ENCODE measurements around the gene UBE2H.
"Not testable (repeated sequence)": the region's sequence is repeated elsewhere in the genome, so short reads cannot be mapped to it uniquely, and the experiment has no call there.

Gene UBE2H

DNA sequence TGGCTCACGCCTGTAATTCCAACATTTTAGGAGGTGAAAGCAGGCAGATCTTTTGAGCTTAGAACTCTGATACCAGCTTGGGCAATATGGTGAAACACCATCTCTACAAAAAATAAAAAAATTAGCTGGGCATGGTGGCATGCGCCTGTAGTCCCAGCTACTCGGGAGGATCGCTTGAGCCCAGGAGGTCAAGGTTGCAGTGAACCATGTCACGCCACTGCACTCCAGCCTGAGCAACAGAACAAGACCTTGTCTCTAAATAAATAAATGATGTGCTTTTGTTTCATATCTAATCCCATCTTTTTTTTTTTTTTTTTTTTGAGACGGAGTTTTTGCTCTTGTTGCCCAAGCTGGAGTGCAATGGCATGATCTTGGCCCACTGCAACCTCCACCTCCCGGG, 58.6 kb downstream of the UBE2H start:
- not testable (repeated sequence) for H3K4me3 ChIP-seq (ENCODE audit: insufficient read depth, low read depth, low read length); H3K9me3 ChIP-seq (ENCODE audit: control insufficient read depth, low read length); H3K36me3 ChIP-seq (ENCODE audit: control insufficient read depth, insufficient read depth, low read length); H3K27ac ChIP-seq (ENCODE audit: insufficient read depth, low read depth, low read length, poor library complexity, severe bottlenecking); H3K4me1 ChIP-seq (ENCODE audit: control insufficient read depth, insufficient read depth, low read length); H3K27me3 ChIP-seq (ENCODE audit: control insufficient read depth, insufficient read depth, low read length, poor library complexity, severe bottlenecking)
- WGBS, 2 experiments, result 85 to 95% methylated on average over 7 of the region's 7 CpGs

DNA sequence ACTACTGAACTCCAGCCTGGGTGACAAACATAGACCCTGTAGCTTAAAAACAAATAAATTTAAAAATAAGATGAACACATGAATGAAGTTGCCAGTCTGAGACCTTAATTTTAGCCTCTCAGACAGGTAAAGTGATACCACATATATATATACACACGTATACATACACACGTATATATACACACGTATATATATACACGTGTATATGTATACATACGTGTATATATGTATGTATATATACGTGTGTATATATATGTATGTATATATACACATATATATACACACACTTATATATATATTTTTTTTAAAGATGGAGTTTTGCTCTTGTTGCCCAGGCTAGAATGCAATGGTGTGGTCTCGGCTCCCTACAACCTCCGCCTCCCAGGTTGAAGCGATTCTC, 62.7 kb downstream of the UBE2H start:
- WGBS, 2 experiments, result 97 to 99% methylated on average over 4 of the region's 9 CpGs
- no peaks in the 10 kb centered on the region for H3K4me1 ChIP-seq (ENCODE audit: control insufficient read depth, insufficient read depth, low read length)
- peaks cover 3% of the 10 kb centered on the region for H3K36me3 ChIP-seq (ENCODE audit: control insufficient read depth, insufficient read depth, low read length)
- H3K27ac ChIP-seq (ENCODE audit: insufficient read depth, low read depth, low read length, poor library complexity, severe bottlenecking), result no peak overlapping the region
- no peaks in the 10 kb centered on the region for H3K9me3 ChIP-seq (ENCODE audit: control insufficient read depth, low read length)
- no peak overlapping the region for H3K4me3 ChIP-seq (ENCODE audit: insufficient read depth, low read depth, low read length)
- no peaks in the 10 kb centered on the region for H3K27me3 ChIP-seq (ENCODE audit: control insufficient read depth, insufficient read depth, low read length, poor library complexity, severe bottlenecking)

DNA sequence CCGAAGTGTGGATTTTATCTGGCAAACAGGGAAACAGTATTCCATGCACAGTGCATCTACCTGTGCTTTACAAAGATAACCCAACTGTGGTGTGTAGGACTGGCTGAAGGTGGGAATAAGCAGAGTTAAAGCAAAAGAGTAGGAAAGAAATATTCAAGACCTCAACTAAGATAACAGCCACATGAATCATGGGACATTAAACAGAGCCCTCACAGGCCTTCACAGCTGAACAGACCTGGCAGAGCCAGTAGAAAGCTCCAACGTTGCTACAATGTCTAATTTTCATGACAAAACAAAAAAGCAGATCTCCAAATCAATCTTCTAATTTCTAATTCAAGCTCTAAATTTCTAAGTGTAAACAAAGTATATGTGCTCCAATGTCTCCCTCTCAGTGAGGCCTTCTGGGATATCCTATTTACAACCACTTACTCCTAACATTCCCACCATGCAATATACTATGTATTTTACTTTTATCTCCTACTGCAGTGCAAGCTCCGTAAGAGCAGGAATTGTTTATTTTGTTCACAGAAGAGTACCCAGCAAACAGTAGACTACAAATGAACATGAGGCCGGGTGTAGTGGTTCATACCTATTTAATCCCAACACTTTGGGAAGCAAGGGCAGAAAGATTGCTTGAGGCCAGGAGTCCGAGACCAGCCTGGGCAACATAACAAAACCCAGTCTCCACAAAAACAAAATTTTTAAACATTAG, 63.5 kb downstream of the UBE2H start:
- H3K27ac ChIP-seq (ENCODE audit: insufficient read depth, low read depth, low read length, poor library complexity, severe bottlenecking), result no peak overlapping the region
- WGBS, 2 experiments, result 88 to 92% methylated on average over 5 of the region's 5 CpGs
- peaks cover 5% of the 10 kb centered on the region for H3K36me3 ChIP-seq (ENCODE audit: control insufficient read depth, insufficient read depth, low read length)
- no peaks in the 10 kb centered on the region for H3K9me3 ChIP-seq (ENCODE audit: control insufficient read depth, low read length)
- no peak overlapping the region for H3K4me3 ChIP-seq (ENCODE audit: insufficient read depth, low read depth, low read length)
- no peaks in the 10 kb centered on the region for H3K27me3 ChIP-seq (ENCODE audit: control insufficient read depth, insufficient read depth, low read length, poor library complexity, severe bottlenecking)
- no peaks in the 10 kb centered on the region for H3K4me1 ChIP-seq (ENCODE audit: control insufficient read depth, insufficient read depth, low read length)

DNA sequence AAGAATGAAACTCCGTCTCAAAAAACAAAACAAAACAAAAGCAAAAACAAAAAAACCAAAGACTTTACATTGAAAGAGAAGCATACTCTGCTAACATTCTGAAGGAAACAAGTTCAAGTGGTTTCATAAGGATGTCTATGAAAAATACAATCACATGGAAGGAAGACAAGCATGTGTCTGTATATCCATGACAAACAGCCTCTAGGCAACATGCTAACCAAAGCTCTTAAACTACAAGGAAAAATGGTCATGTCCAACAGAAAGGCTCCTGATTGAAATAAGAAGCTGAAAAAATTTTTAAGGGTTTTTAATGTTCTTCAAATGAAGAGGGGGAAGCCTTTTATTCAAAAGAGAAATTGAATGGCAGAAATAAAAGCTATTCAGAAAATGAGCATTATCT, 64.9 kb downstream of the UBE2H start:
- peaks cover 5% of the 10 kb centered on the region for H3K36me3 ChIP-seq (ENCODE audit: control insufficient read depth, insufficient read depth, low read length)
- H3K27me3 ChIP-seq (ENCODE audit: control insufficient read depth, insufficient read depth, low read length, poor library complexity, severe bottlenecking), result no peaks in the 10 kb centered on the region
- H3K9me3 ChIP-seq (ENCODE audit: control insufficient read depth, low read length), result no peaks in the 10 kb centered on the region
- no peak overlapping the region for H3K4me3 ChIP-seq (ENCODE audit: insufficient read depth, low read depth, low read length)
- no peaks in the 10 kb centered on the region for H3K4me1 ChIP-seq (ENCODE audit: control insufficient read depth, insufficient read depth, low read length)
- 93 to 95% methylated on average over 1 of the region's 1 CpG for WGBS, 2 experiments
- H3K27ac ChIP-seq (ENCODE audit: insufficient read depth, low read depth, low read length, poor library complexity, severe bottlenecking), result no peak overlapping the region

DNA sequence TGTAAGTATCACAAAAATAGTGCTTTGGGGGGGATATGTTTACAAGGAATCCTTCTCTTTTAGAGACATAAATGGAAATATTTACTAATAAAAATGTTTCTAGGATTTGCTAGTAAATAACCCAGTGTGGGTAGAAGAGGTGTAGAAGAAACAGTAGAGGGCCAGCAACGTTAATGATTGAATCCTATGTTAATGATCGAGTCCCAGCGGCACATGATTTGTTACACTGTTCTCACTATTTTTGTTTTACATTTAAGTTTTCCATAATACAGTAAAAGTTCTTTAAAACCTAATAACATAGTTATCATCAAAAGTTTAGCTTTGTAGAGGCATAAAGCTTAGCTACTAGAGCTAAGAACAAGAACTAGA, 66.0 kb downstream of the UBE2H start:
- Histone ChIP-seq H3K9me3 (ENCODE audit: control insufficient read depth, low read length) (no peaks in the 10 kb centered on the region), H3K27ac (ENCODE audit: insufficient read depth, low read depth, low read length, poor library complexity, severe bottlenecking) (no peak overlapping the region), H3K4me3 (ENCODE audit: insufficient read depth, low read depth, low read length) (no peak overlapping the region), H3K27me3 (ENCODE audit: control insufficient read depth, insufficient read depth, low read length, poor library complexity, severe bottlenecking) (no peaks in the 10 kb centered on the region), H3K36me3 (ENCODE audit: control insufficient read depth, insufficient read depth, low read length) (peaks cover 5% of the 10 kb centered on the region), H3K4me1 (ENCODE audit: control insufficient read depth, insufficient read depth, low read length) (no peaks in the 10 kb centered on the region)
- WGBS, 2 experiments, result 92 to 97% methylated on average over 3 of the region's 3 CpGs

DNA sequence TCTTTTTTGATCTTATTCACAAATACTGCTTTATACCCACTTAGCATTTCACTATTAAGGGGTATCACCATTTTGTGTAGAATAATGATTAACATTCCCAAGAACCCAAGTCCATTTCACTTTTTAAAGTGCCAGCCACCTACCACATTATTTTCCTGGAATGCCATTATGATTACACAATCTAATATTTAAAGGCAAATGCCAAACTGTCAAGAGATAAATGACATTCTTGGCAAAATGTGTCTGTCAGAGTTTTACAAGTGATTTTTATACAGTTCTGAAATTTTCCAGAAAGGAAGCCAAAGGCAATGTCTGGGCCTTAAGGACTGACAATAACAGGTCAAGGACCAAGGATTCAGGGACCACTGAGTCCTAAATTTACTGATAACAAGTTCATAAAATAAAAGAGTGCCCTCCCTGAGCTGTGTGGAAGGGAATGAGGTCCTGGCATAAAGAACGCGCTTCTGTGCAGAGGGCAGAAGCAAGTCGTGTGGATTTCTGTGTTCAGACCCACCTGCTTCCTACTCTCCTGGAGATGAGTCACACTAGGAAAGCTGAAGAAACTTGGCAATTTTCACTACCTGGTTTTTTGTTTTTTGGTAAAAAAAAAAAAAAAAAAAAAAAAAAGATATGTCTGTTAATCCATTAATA, 66.5 kb downstream of the UBE2H start:
- Histone ChIP-seq H3K36me3 (ENCODE audit: control insufficient read depth, insufficient read depth, low read length) (peaks cover 5% of the 10 kb centered on the region), H3K27ac (ENCODE audit: insufficient read depth, low read depth, low read length, poor library complexity, severe bottlenecking) (no peak overlapping the region), H3K9me3 (ENCODE audit: control insufficient read depth, low read length) (no peaks in the 10 kb centered on the region), H3K4me1 (ENCODE audit: control insufficient read depth, insufficient read depth, low read length) (no peaks in the 10 kb centered on the region), H3K27me3 (ENCODE audit: control insufficient read depth, insufficient read depth, low read length, poor library complexity, severe bottlenecking) (no peaks in the 10 kb centered on the region), H3K4me3 (ENCODE audit: insufficient read depth, low read depth, low read length) (no peak overlapping the region)
- WGBS, 2 experiments, result 97 to 98% methylated on average over 3 of the region's 3 CpGs

DNA sequence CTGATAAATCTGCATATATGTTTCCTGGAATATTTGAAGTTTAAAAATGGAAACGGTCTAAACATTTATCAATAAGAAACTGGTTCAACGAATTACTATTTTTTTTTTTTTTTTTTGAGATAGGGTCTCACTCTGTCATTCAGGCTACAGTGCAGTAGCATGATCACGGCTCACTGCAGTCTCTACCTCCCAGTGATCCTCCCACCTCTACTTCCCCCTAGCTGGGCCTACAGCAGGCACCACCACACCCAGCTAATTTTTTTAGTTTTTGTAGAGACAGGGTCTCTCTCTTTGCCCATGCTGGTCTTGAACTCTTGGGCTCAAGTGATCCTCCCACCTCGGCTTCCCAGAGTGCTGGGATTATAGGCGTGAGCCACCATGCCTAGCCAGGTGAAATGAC, 68.3 kb downstream of the UBE2H start:
- Histone ChIP-seq H3K27ac (ENCODE audit: insufficient read depth, low read depth, low read length, poor library complexity, severe bottlenecking) (no peak overlapping the region), H3K4me1 (ENCODE audit: control insufficient read depth, insufficient read depth, low read length) (no peaks in the 10 kb centered on the region), H3K27me3 (ENCODE audit: control insufficient read depth, insufficient read depth, low read length, poor library complexity, severe bottlenecking) (no peaks in the 10 kb centered on the region), H3K4me3 (ENCODE audit: insufficient read depth, low read depth, low read length) (no peak overlapping the region), H3K9me3 (ENCODE audit: control insufficient read depth, low read length) (no peaks in the 10 kb centered on the region), H3K36me3 (ENCODE audit: control insufficient read depth, insufficient read depth, low read length) (peaks cover 5% of the 10 kb centered on the region)
- WGBS, 2 experiments, result 91 to 96% methylated on average over 5 of the region's 5 CpGs

DNA sequence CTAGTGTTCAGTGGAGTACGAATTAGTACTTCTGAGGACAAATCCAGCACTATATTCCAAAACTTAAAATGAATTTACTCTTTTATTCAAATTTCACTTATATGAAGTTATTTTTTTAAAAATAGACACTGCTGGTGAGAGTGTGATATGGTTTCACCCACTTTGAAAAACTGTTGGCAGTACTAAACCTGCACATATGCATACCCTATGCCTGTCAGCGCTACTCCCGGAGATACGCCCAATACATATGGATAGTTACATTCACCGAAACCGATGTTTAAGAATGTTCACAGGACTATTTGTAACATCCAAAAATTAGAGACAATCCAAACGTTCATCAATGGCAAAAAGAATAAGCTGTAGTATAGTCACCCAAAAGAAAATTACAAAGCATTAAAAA, 69.6 kb downstream of the UBE2H start:
- Histone ChIP-seq H3K27ac (ENCODE audit: insufficient read depth, low read depth, low read length, poor library complexity, severe bottlenecking) (no peak overlapping the region), H3K36me3 (ENCODE audit: control insufficient read depth, insufficient read depth, low read length) (peaks cover 5% of the 10 kb centered on the region), H3K4me1 (ENCODE audit: control insufficient read depth, insufficient read depth, low read length) (no peaks in the 10 kb centered on the region), H3K9me3 (ENCODE audit: control insufficient read depth, low read length) (no peaks in the 10 kb centered on the region), H3K4me3 (ENCODE audit: insufficient read depth, low read depth, low read length) (no peak overlapping the region), H3K27me3 (ENCODE audit: control insufficient read depth, insufficient read depth, low read length, poor library complexity, severe bottlenecking) (no peaks in the 10 kb centered on the region)
- WGBS, 2 experiments, result 91 to 94% methylated on average over 6 to 7 of the region's 7 CpGs

DNA sequence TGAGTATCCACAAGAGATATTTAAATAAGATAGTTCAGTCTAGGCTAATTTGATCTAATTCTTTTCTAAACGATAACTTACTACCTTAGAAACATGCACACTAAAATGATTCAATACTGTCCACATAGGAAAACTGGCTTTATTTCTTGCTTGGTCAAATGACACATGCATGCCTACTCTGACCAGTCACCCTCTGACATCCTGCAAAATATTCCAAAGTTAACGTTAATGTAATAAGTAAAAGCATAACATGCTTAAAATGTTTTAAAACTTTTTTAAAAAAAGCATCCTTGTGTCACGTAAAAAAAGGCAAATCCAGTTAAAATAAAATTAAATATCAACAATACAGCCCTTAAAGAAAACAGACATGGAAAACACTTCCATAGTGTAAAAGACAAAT, 70.2 kb downstream of the UBE2H start:
- H3K9me3 ChIP-seq (ENCODE audit: control insufficient read depth, low read length), result no peaks in the 10 kb centered on the region
- no peak overlapping the region for H3K4me3 ChIP-seq (ENCODE audit: insufficient read depth, low read depth, low read length)
- peaks cover 5% of the 10 kb centered on the region for H3K36me3 ChIP-seq (ENCODE audit: control insufficient read depth, insufficient read depth, low read length)
- WGBS, 2 experiments, result 93 to 97% methylated on average over 2 to 3 of the region's 3 CpGs
- no peaks in the 10 kb centered on the region for H3K27me3 ChIP-seq (ENCODE audit: control insufficient read depth, insufficient read depth, low read length, poor library complexity, severe bottlenecking)
- no peaks in the 10 kb centered on the region for H3K4me1 ChIP-seq (ENCODE audit: control insufficient read depth, insufficient read depth, low read length)
- no peak overlapping the region for H3K27ac ChIP-seq (ENCODE audit: insufficient read depth, low read depth, low read length, poor library complexity, severe bottlenecking)

DNA sequence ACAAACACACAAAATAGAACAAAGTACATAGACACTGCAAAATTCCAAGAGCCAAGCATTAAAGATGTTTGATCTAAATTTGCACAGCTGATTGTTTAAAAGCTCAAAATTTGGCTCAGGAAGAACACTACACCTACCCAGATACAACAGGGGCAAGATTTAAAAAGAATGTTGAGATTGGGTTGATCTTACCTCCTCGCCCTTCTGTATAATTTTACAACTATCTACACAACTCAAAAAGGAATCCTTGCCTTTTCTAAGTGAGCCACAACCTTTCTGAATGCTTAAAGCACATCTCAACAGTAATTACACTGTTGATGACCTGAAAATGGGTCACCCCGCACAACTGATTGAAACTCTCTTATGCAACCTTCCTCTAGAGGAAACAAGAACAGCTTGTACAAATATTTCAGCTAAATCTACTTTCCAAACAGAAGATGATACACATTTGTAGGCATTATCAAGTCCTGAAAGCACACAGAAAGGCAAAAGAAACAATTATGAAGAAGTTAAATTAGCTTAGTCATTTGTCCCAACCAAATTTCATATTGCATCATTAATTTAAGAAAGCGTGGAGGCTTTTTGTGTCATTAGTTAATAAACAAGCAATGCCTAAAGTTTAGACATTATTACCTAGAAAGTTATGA, 75.5 kb downstream of the UBE2H start:
- H3K27me3 ChIP-seq (ENCODE audit: control insufficient read depth, insufficient read depth, low read length, poor library complexity, severe bottlenecking), result no peaks in the 10 kb centered on the region
- H3K27ac ChIP-seq (ENCODE audit: insufficient read depth, low read depth, low read length, poor library complexity, severe bottlenecking), result no peak overlapping the region
- H3K36me3 ChIP-seq (ENCODE audit: control insufficient read depth, insufficient read depth, low read length), result no peaks in the 10 kb centered on the region
- no peaks in the 10 kb centered on the region for H3K9me3 ChIP-seq (ENCODE audit: control insufficient read depth, low read length)
- WGBS, 2 experiments, result 91 to 98% methylated on average over 2 of the region's 3 CpGs
- H3K4me3 ChIP-seq (ENCODE audit: insufficient read depth, low read depth, low read length), result no peak overlapping the region
- H3K4me1 ChIP-seq (ENCODE audit: control insufficient read depth, insufficient read depth, low read length), result no peaks in the 10 kb centered on the region

All from ectodermal cell (in vitro differentiated cells).